Progenitor cell of endocrine pancreas (in vitro differentiated cells): ENCODE data around the gene EBF4. TPM values are rescaled to one million over a fixed set of nuclear protein-coding genes. Genes with fewer than 3 reads are reported as not detected.

ENCODE experiments used
- DNase-seq: peaks from one replicate; pipeline ENCODE4 v3.0.0; 2021; ENCODE audit warnings: low spot score; ENCODE audit not compliant: unreplicated experiment
- H3K27ac Mint-ChIP-seq: 2 replicates; pipeline ENCODE4 v1.8.0; 2021; ENCODE audit warnings: mild to moderate bottlenecking, moderate library complexity, mixed read lengths
- H3K27me3 Mint-ChIP-seq: 2 replicates; pipeline ENCODE4 v1.8.0; 2021; ENCODE audit warnings: mixed read lengths
- H3K36me3 Mint-ChIP-seq: 2 replicates; pipeline ENCODE4 v1.8.0; 2022; ENCODE audit warnings: mixed read lengths; ENCODE audit not compliant: insufficient read depth
- H3K4me1 Mint-ChIP-seq: 2 replicates; pipeline ENCODE4 v1.8.0; 2021; ENCODE audit warnings: low read depth, mixed read lengths
- H3K4me3 Mint-ChIP-seq: 2 replicates; pipeline ENCODE4 v1.8.0; 2021; ENCODE audit warnings: low read depth, mild to moderate bottlenecking, moderate library complexity, mixed read lengths
- H3K9me3 Mint-ChIP-seq: 2 replicates; pipeline ENCODE4 v1.8.0; 2021; ENCODE audit warnings: low read depth, mixed read lengths
- CTCF ChIP-seq: fragments of 200-600 bp; sonication (generic); IDR thresholded peaks from one replicate; pipeline ENCODE4 v1.5.0; 2021; ENCODE audit warnings: antibody characterized with exemption, mild to moderate bottlenecking; ENCODE audit not compliant: unreplicated experiment
- total RNA-seq: library from RNA; stranded (reverse); gene quantifications from 2 replicates; pipeline ENCODE4 v1.2.1, GENCODE V29; 2021

Gene EBF4
- total RNA-seq, 1 donor from 2014 or later: 63.8 TPM

- no peak overlapping the region for H3K27ac Mint-ChIP-seq
- DNase-seq: no peak
- peaks cover 17% of the 10 kb centered on the region for H3K9me3 Mint-ChIP-seq
- peaks cover 19% of the 10 kb centered on the region for H3K36me3 Mint-ChIP-seq
- H3K27me3 Mint-ChIP-seq: peaks cover 15% of the 10 kb centered on the region
- no peaks in the 10 kb centered on the region for H3K4me1 Mint-ChIP-seq
- TF ChIP-seq CTCF: no peak
- H3K4me3 Mint-ChIP-seq: no peak overlapping the region
Observed at GRCh38 chr20:2736441-2736840, 43.9 kb downstream of the EBF4 start.

- H3K4me3 Mint-ChIP-seq: no peak overlapping the region
- peaks cover 7% of the 10 kb centered on the region for H3K9me3 Mint-ChIP-seq
- H3K36me3 Mint-ChIP-seq: peaks cover 9% of the 10 kb centered on the region
- TF ChIP-seq CTCF: no peak
- H3K4me1 Mint-ChIP-seq: no peaks in the 10 kb centered on the region
- DNase-seq: no peak
- H3K27me3 Mint-ChIP-seq: peaks cover 32% of the 10 kb centered on the region
- H3K27ac Mint-ChIP-seq: no peak overlapping the region
Observed at GRCh38 chr20:2738331-2739041, 45.9 kb downstream of the EBF4 start.

GRCh38 chr20:2739042-2739398 is 46.4 kb downstream of the EBF4 start:
- Mint-ChIP-seq H3K27me3 (peaks cover 36% of the 10 kb centered on the region), H3K9me3 (peaks cover 6% of the 10 kb centered on the region), H3K4me1 (no peaks in the 10 kb centered on the region), H3K27ac (no peak overlapping the region), H3K36me3 (peaks cover 7% of the 10 kb centered on the region), H3K4me3 (no peak overlapping the region)
- DNase-seq: no peak
- TF ChIP-seq CTCF: no peak

GRCh38 chr20:2740702-2741101 is 48.1 kb downstream of the EBF4 start:
- Mint-ChIP-seq H3K4me1 (no peaks in the 10 kb centered on the region), H3K9me3 (no peaks in the 10 kb centered on the region), H3K27ac (no peak overlapping the region), H3K36me3 (no peaks in the 10 kb centered on the region), H3K27me3 (peaks cover 40% of the 10 kb centered on the region), H3K4me3 (no peak overlapping the region)
- no peak for TF ChIP-seq CTCF
- DNase-seq: no peak

GRCh38 chr20:2741463-2741862 is 48.9 kb downstream of the EBF4 start:
- H3K27me3 Mint-ChIP-seq: peaks cover 46% of the 10 kb centered on the region
- no peak for DNase-seq
- no peaks in the 10 kb centered on the region for H3K36me3 Mint-ChIP-seq

More at GRCh38 chr20:2741463-2741862, 48.9 kb downstream of the EBF4 start:
- no peak overlapping the region for H3K4me3 Mint-ChIP-seq
- no peak for TF ChIP-seq CTCF
- H3K9me3 Mint-ChIP-seq: no peaks in the 10 kb centered on the region
- H3K27ac Mint-ChIP-seq: no peak overlapping the region
- no peaks in the 10 kb centered on the region for H3K4me1 Mint-ChIP-seq
